GM23338 (cell line): ENCODE measurements around the gene GDF7. TPM values are rescaled to one million over a fixed set of nuclear protein-coding genes. Genes with fewer than 3 reads are reported as not detected.

Experiments
- ATAC-seq: fragments of 200-7000 bp; cut with Tn5 transposase; 3 replicates; pipeline ENCODE4 v1.9.1; 2020
- DNase-seq: peaks from one replicate; pipeline ENCODE4 v3.0.0-alpha.2; 2015; ENCODE audit warnings: low spot score
- H2AFZ ChIP-seq: fragments of 200-600 bp; sonication (generic); 2 replicates; pipeline ENCODE4 v1.8.0; 2016; ENCODE audit warnings: antibody characterized with exemption, mild to moderate bottlenecking, moderate library complexity
- H3F3A ChIP-seq: fragments of 200-600 bp; sonication (generic); replicated peaks from 2 replicates; pipeline ENCODE4 v1.8.0; 2017; ENCODE audit warnings: antibody characterized with exemption, mixed run types, low read depth
- H3K27ac ChIP-seq: fragments of 200-600 bp; sonication (generic); 2 replicates; pipeline ENCODE4 v1.6.1; 2016; ENCODE audit warnings: low read depth
- H3K27me3 ChIP-seq: fragments of 200-600 bp; sonication (generic); 2 replicates; pipeline ENCODE4 v1.8.0; 2016; ENCODE audit warnings: mild to moderate bottlenecking, mixed run types, moderate library complexity; ENCODE audit not compliant: insufficient read depth
- H3K36me3 ChIP-seq: fragments of 200-600 bp; sonication (generic); 2 replicates; pipeline ENCODE4 v1.8.0; 2016; ENCODE audit warnings: mild to moderate bottlenecking; ENCODE audit not compliant: insufficient read depth
- H3K4me1 ChIP-seq: fragments of 200-600 bp; sonication (generic); 2 replicates; pipeline ENCODE4 v1.8.0; 2016; ENCODE audit warnings: mild to moderate bottlenecking, moderate library complexity; ENCODE audit not compliant: insufficient read depth
- H3K4me2 ChIP-seq: fragments of 200-600 bp; sonication (generic); 2 replicates; pipeline ENCODE4 v1.7.1; 2017; ENCODE audit warnings: mixed run types
- H3K4me3 ChIP-seq: fragments of 200-600 bp; sonication (generic); 2 replicates; pipeline ENCODE4 v1.6.1; 2016; ENCODE audit warnings: mixed run types
- H3K79me2 ChIP-seq: fragments of 200-600 bp; sonication (generic); replicated peaks from 2 replicates; pipeline ENCODE4 v1.8.0; 2017; ENCODE audit warnings: mild to moderate bottlenecking; ENCODE audit not compliant: insufficient read depth
- H3K9me2 ChIP-seq: fragments of 200-600 bp; sonication (generic); 2 replicates; pipeline ENCODE4 v1.8.0; 2017; ENCODE audit not compliant: insufficient read depth
- H4K20me1 ChIP-seq: fragments of 200-600 bp; sonication (generic); replicated peaks from 2 replicates; pipeline ENCODE4 v1.8.0; 2017; ENCODE audit warnings: mild to moderate bottlenecking; ENCODE audit not compliant: insufficient read depth
- H3K27ac Mint-ChIP-seq: 2 replicates; pipeline ENCODE4 v1.8.0; 2020; ENCODE audit warnings: inconsistent platforms, mild to moderate bottlenecking, moderate library complexity, mixed read lengths
- H3K27me3 Mint-ChIP-seq: 3 replicates; pipeline ENCODE4 v1.8.0; 2022; ENCODE audit warnings: low read depth, mild to moderate bottlenecking, moderate library complexity, mixed read lengths, inconsistent platforms; ENCODE audit not compliant: insufficient read depth, poor library complexity
- H3K36me3 Mint-ChIP-seq: 3 replicates; pipeline ENCODE4 v1.8.0; 2021; ENCODE audit warnings: low read depth, mild to moderate bottlenecking, inconsistent platforms, moderate library complexity, mixed read lengths
- H3K4me1 Mint-ChIP-seq: 3 replicates; pipeline ENCODE4 v1.8.0; 2020; ENCODE audit warnings: mild to moderate bottlenecking, inconsistent platforms, mixed read lengths
- H3K4me3 Mint-ChIP-seq: 3 replicates; pipeline ENCODE4 v1.8.0; 2021; ENCODE audit warnings: moderate library complexity, mild to moderate bottlenecking, inconsistent platforms, mixed read lengths
- H3K9me3 Mint-ChIP-seq: 3 replicates; pipeline ENCODE4 v1.8.0; 2020; ENCODE audit warnings: moderate library complexity, mild to moderate bottlenecking, inconsistent platforms, mixed read lengths
- CREB1 ChIP-seq: fragments of 250-450 bp; sonication (Bioruptor Pico); IDR thresholded peaks from 2 replicates; pipeline ENCODE4 v1.5.0; 2020; ENCODE audit warnings: low read depth, mild to moderate bottlenecking, moderate library complexity
- ETS1 ChIP-seq: IDR thresholded peaks from 2 replicates; pipeline ENCODE4 v1.6.1; 2016; ENCODE audit warnings: antibody characterized with exemption
- EZH2 ChIP-seq: fragments of 200-600 bp; sonication (generic); IDR thresholded peaks from one replicate; pipeline ENCODE4 v1.8.0; 2017; ENCODE audit warnings: antibody characterized with exemption, mild to moderate bottlenecking, low read depth; ENCODE audit not compliant: unreplicated experiment
- REST ChIP-seq: IDR thresholded peaks from one replicate; pipeline ENCODE4 v1.6.1; 2018; ENCODE audit warnings: antibody characterized with exemption; ENCODE audit not compliant: unreplicated experiment
- STAT1 ChIP-seq: IDR thresholded peaks from one replicate; pipeline ENCODE4 v1.6.1; 2016; ENCODE audit warnings: antibody characterized with exemption; ENCODE audit not compliant: unreplicated experiment
- polyA plus RNA-seq: library from polyadenylated mRNA; unstranded; fragments of >200 nt; fragmentation: Nextera tagmentation; extraction: Ambion mirVana; gene quantifications from 2 replicates; pipeline ENCODE4 v1.2.1, GENCODE V29; 2016
- total RNA-seq: library from RNA; depleted of rRNA; stranded (reverse); fragments of >200 nt; shearing (Covaris generic); gene quantifications from 2 replicates; pipeline ENCODE4 v1.2.3, GENCODE V29; 2014

The GDF7 gene
- total and polyA plus RNA-seq, 2 experiments from 2014 or later, result 0.19 to 0.52 TPM

- no peak for TF ChIP-seq REST
Measured at GRCh38 chr2:20623241-20623640, 43.7 kb upstream of the GDF7 start (continued).

GRCh38 chr2:20623741-20624155 is 43.2 kb upstream of the GDF7 start:
- no peak overlapping the region for H3K4me3 ChIP-seq
- no peak overlapping the region for H3K27ac ChIP-seq
- no peak overlapping the region for H3K4me2 ChIP-seq
- no peaks in the 10 kb centered on the region for H3K9me2 ChIP-seq
- H3F3A ChIP-seq, result no peaks in the 10 kb centered on the region
- no peaks in the 10 kb centered on the region for H3K27me3 ChIP-seq
- ATAC-seq, result no peak
- Mint-ChIP-seq H3K27me3 (peaks cover 8% of the 10 kb centered on the region), H3K4me1 (no peaks in the 10 kb centered on the region; the same call in 1 of the 3 replicates), H3K9me3 (no peaks in the 10 kb centered on the region), H3K27ac (no peak overlapping the region), H3K36me3 (no peaks in the 10 kb centered on the region), H3K4me3 (no peak overlapping the region)
- no peak for TF ChIP-seq ETS1
- no peak for TF ChIP-seq REST
- no peak for TF ChIP-seq STAT1
- no peak for TF ChIP-seq EZH2
- no peak for TF ChIP-seq CREB1 (CRISPR knock-in tag)
- no peaks in the 10 kb centered on the region for H3K4me1 ChIP-seq
- H2AFZ ChIP-seq, result no peak overlapping the region
- H3K79me2 ChIP-seq, result no peaks in the 10 kb centered on the region
- no peaks in the 10 kb centered on the region for H4K20me1 ChIP-seq
- H3K36me3 ChIP-seq, result no peaks in the 10 kb centered on the region
- DNase-seq, result no peak
